Activated T-helper 1 cell treated with Interleukin-2 at 50 U/mL for 16 hours (primary cell): ENCODE results near the gene FRK.
"Not testable (repeated sequence)": the region's sequence is repeated elsewhere in the genome, so short reads cannot be mapped to it uniquely, and the experiment has no call there.

Experiments used
- DNase-seq: peaks from one replicate; pipeline ENCODE4 v3.0.0-alpha.2; 2020; ENCODE audit warnings: low read depth

Gene FRK

GRCh38 chr6:115944829-115945228 lies 115.9 kb downstream of the FRK start:
- DNase-seq: not testable (repeated sequence)

- not testable (repeated sequence) for DNase-seq
These were observed 123.2 kb downstream of the FRK start for GRCh38 chr6:115937502-115937901.

- no peak for DNase-seq
These were observed 125.3 kb downstream of the FRK start for GRCh38 chr6:115935361-115935760.

GRCh38 chr6:115934829-115935228 lies 125.9 kb downstream of the FRK start:
- DNase-seq: no peak

GRCh38 chr6:115934145-115934544 lies 126.5 kb downstream of the FRK start:
- no peak for DNase-seq

- no peak for DNase-seq
These were observed 128.2 kb downstream of the FRK start for GRCh38 chr6:115932481-115932880.

GRCh38 chr6:115928000-115928399 lies 132.7 kb downstream of the FRK start:
- DNase-seq: not testable (repeated sequence)

- no peak for DNase-seq
These were observed 137.7 kb downstream of the FRK start for GRCh38 chr6:115922971-115923370.

- DNase-seq: no peak
These were observed 146.6 kb downstream of the FRK start for GRCh38 chr6:115914098-115914497.

GRCh38 chr6:115909923-115910546 lies 150.7 kb downstream of the FRK start:
- no peak for DNase-seq

GRCh38 chr6:115908906-115909559 lies 151.7 kb downstream of the FRK start:
- no peak for DNase-seq

GRCh38 chr6:115905471-115905870 lies 155.2 kb downstream of the FRK start:
- DNase-seq: no peak

- DNase-seq: no peak
These were observed 158.3 kb downstream of the FRK start for GRCh38 chr6:115902436-115902835.

GRCh38 chr6:115901896-115902295 lies 158.8 kb downstream of the FRK start:
- no peak for DNase-seq

- no peak for DNase-seq
These were observed 160.9 kb downstream of the FRK start for GRCh38 chr6:115899730-115900282.

- DNase-seq: no peak
These were observed 162.4 kb downstream of the FRK start for GRCh38 chr6:115898246-115898645.

- no peak for DNase-seq
These were observed 164.1 kb downstream of the FRK start for GRCh38 chr6:115896538-115897129.

GRCh38 chr6:115894426-115894992 lies 166.2 kb downstream of the FRK start:
- DNase-seq: no peak

GRCh38 chr6:115891750-115892149 lies 168.9 kb downstream of the FRK start:
- DNase-seq: no peak

- no peak for DNase-seq
These were observed 169.5 kb downstream of the FRK start for GRCh38 chr6:115891111-115891669.

GRCh38 chr6:115890238-115890637 lies 170.5 kb downstream of the FRK start:
- no peak for DNase-seq

GRCh38 chr6:115888687-115889470 lies 171.8 kb downstream of the FRK start:
- not testable (repeated sequence) for DNase-seq
